ENCODE measurements around the gene OGDHL.
"Not testable (repeated sequence)": the region's sequence is repeated elsewhere in the genome, so short reads cannot be mapped to it uniquely, and the experiment has no call there.

OGDHL gene

GRCh38 chr10:49754951-49755350, 7.2 kb downstream of the OGDHL start:
- DNase-seq = not testable (repeated sequence)

GRCh38 chr10:49752584-49752983, 9.5 kb downstream of the OGDHL start:
- DNase-seq = no peak

- DNase-seq = no peak
These were observed 10.2 kb downstream of the OGDHL start for GRCh38 chr10:49751636-49752510.

GRCh38 chr10:49751216-49751615, 10.9 kb downstream of the OGDHL start:
- no peak for DNase-seq

- DNase-seq = no peak
These were observed 11.6 kb downstream of the OGDHL start for GRCh38 chr10:49750546-49750945.

- no peak for DNase-seq
These were observed 12.3 kb downstream of the OGDHL start for GRCh38 chr10:49749556-49750491.

- DNase-seq = no peak
These were observed 13.0 kb downstream of the OGDHL start for GRCh38 chr10:49749144-49749543.

GRCh38 chr10:49748006-49748405, 14.1 kb downstream of the OGDHL start:
- no peak for DNase-seq

- DNase-seq = no peak
These were observed 14.8 kb downstream of the OGDHL start for GRCh38 chr10:49747303-49747646.

GRCh38 chr10:49746626-49747302, 15.4 kb downstream of the OGDHL start:
- DNase-seq = no peak

GRCh38 chr10:49745756-49746155, 16.4 kb downstream of the OGDHL start:
- no peak for DNase-seq

- DNase-seq = no peak
These were observed 17.1 kb downstream of the OGDHL start for GRCh38 chr10:49744924-49745605.

GRCh38 chr10:49744091-49744685, 17.9 kb downstream of the OGDHL start:
- DNase-seq = no peak

GRCh38 chr10:49743464-49744075, 18.6 kb downstream of the OGDHL start:
- no peak for DNase-seq

- DNase-seq = no peak
These were observed 19.2 kb downstream of the OGDHL start for GRCh38 chr10:49742683-49743463.

GRCh38 chr10:49741108-49741995, 20.8 kb downstream of the OGDHL start:
- no peak for DNase-seq

- no peak for DNase-seq
These were observed 21.6 kb downstream of the OGDHL start for GRCh38 chr10:49740346-49741107.

- no peak for DNase-seq
These were observed 22.7 kb downstream of the OGDHL start for GRCh38 chr10:49739426-49739825.
